ENCODE measurements around the gene NTN5.

GRCh38 chr19:48648134-48648533 lies 24.7 kb downstream of the NTN5 start:
- TF ChIP-seq CTCF (conservative IDR thresholded peaks at IDR 0.05) (no peak), EZH2 (IDR thresholded peaks at IDR 0.05; ENCODE audit: low read depth) (no peak)
